ENCODE results near the gene CDH23.

CDH23 gene

GRCh38 chr10:71531485-71532446 lies 135.0 kb downstream of the CDH23 start:
- in situ Hi-C loops (cut with HindIII; ENCODE audit: low sequenced_read_pairs), result no loop called here
- TF ChIP-seq CTCF (IDR thresholded peaks at IDR 0.05; ENCODE audit: low read depth, low read length, missing control alignments), result no peak
- no peak for DNase-seq (ENCODE audit: low read depth)
- no peak overlapping the region for H3K4me3 ChIP-seq (ENCODE audit: low read depth, low read length)

- no peak for TF ChIP-seq CTCF (IDR thresholded peaks at IDR 0.05; ENCODE audit: low read depth, low read length, missing control alignments)
- in situ Hi-C loops (cut with HindIII; ENCODE audit: low sequenced_read_pairs), result no loop called here
These were observed 136.2 kb downstream of the CDH23 start for GRCh38 chr10:71532878-71533277.

GRCh38 chr10:71533936-71534335 lies 137.2 kb downstream of the CDH23 start:
- in situ Hi-C loops (cut with HindIII; ENCODE audit: low sequenced_read_pairs), result no loop called here
- no peak for DNase-seq (ENCODE audit: low read depth)
- no peak overlapping the region for H3K4me3 ChIP-seq (ENCODE audit: low read depth, low read length)
- no peak for TF ChIP-seq CTCF (IDR thresholded peaks at IDR 0.05; ENCODE audit: low read depth, low read length, missing control alignments)

More at GRCh38 chr10:71532878-71533277, 136.2 kb downstream of the CDH23 start:
- no peak overlapping the region for H3K4me3 ChIP-seq (ENCODE audit: low read depth, low read length)
- DNase-seq (ENCODE audit: low read depth), result no peak

- DNase-seq (ENCODE audit: low read depth), result no peak
- H3K4me3 ChIP-seq (ENCODE audit: low read depth, low read length), result no peak overlapping the region
- in situ Hi-C loops (cut with HindIII; ENCODE audit: low sequenced_read_pairs), result no loop called here
- no peak for TF ChIP-seq CTCF (IDR thresholded peaks at IDR 0.05; ENCODE audit: low read depth, low read length, missing control alignments)
These were observed 138.0 kb downstream of the CDH23 start for GRCh38 chr10:71534568-71535194.

GRCh38 chr10:71536332-71536731 lies 139.6 kb downstream of the CDH23 start:
- DNase-seq (ENCODE audit: low read depth), result no peak
- in situ Hi-C loops (cut with HindIII; ENCODE audit: low sequenced_read_pairs), result no loop called here

More at GRCh38 chr10:71536332-71536731, 139.6 kb downstream of the CDH23 start:
- TF ChIP-seq CTCF (IDR thresholded peaks at IDR 0.05; ENCODE audit: low read depth, low read length, missing control alignments), result no peak
- H3K4me3 ChIP-seq (ENCODE audit: low read depth, low read length), result no peak overlapping the region

Measured in astrocyte of the cerebellum (primary cell).